Ovary (tissue), 9 donors: ENCODE results near the gene ELOVL5. TPM values are rescaled to one million over a fixed set of nuclear protein-coding genes. Genes with fewer than 3 reads are reported as not detected.
A peak's percentile ranks its signal among the peaks of the same experiment; 100 is the strongest.

Experiments
- DNase-seq, 5 donors: peaks; one replicate each; pipeline ENCODE4 v3.0.0-alpha.2; 2019 to 2020
- H3K27ac ChIP-seq, 2 donors: fragments of 200-600 bp; one replicate each; pipeline versions ENCODE4 v1.5.1 to v1.8.0; 2019 to 2022
- H3K27me3 ChIP-seq: fragments of 200-600 bp; one replicate; pipeline ENCODE4 v1.8.0; 2022
- H3K36me3 ChIP-seq: fragments of 200-600 bp; sonication (generic); one replicate; pipeline ENCODE4 v1.5.1; 2019
- H3K4me1 ChIP-seq: one replicate; pipeline ENCODE4 v1.8.1; 2013; ENCODE audit warnings: mild to moderate bottlenecking, moderate library complexity; ENCODE audit not compliant: insufficient read depth
- H3K4me3 ChIP-seq: fragments of 200-600 bp; sonication (generic); one replicate; pipeline ENCODE4 v1.5.1; 2017
- H3K9me3 ChIP-seq, 2 donors: fragments of 200-600 bp in 1 of 2; sonication (generic) in 1 of 2; one replicate each; pipeline versions ENCODE4 v1.5.1 to v1.8.1; 2013 to 2019; ENCODE audit warnings: mild to moderate bottlenecking in 1 of 2, moderate library complexity in 1 of 2
- CTCF ChIP-seq, 3 donors: fragments of 450-650 bp in 2 of 3; fragments of 200-600 bp in 1 of 3; IDR thresholded peaks; one replicate each; pipeline versions ENCODE4 v1.5.1 to v1.8.0; 2016 to 2022; ENCODE audit warnings: antibody characterized with exemption in 3 of 3, mild to moderate bottlenecking in 1 of 3
- EP300 ChIP-seq: sonication (generic); formaldehyde crosslinking; IDR thresholded peaks from one replicate; pipeline ENCODE4 v1.6.1; 2017; ENCODE audit warnings: antibody characterized with exemption
- POLR2A ChIP-seq: fragments of 450-650 bp; IDR thresholded peaks from one replicate; pipeline ENCODE4 v1.6.1; 2017; ENCODE audit warnings: antibody characterized with exemption, mild to moderate bottlenecking, moderate library complexity
- WGBS, 3 donors: extraction: QIAGEN DNeasy Blood & Tissue Kit in 1 of 3; methylation state at CpG; one replicate each; pipeline versions ENCODE4 v1.1.5 to v1.1.7; 2013 to 2017; 5-methylcytosine and 5-hydroxymethylcytosine counted together
- intact Hi-C, 4 donors: fragments of 100-400 bp; cut with DNase I; formaldehyde crosslinking; loops; one replicate each; pipeline versions ENCODE4 v1.11.0 to v1.15.1; 2022 to 2023
- polyA plus RNA-seq, 2 donors: library from polyadenylated mRNA; stranded (reverse); fragments of 200-250 nt in 1 of 2; fragments of 350-450 nt in 1 of 2; fragmentation: Illumina TruSeq in 1 of 2; extraction: RNeasy Lipid Tissue Mini Kit (QIAGEN cat#74804) in 1 of 2; gene quantifications; one replicate each; pipeline ENCODE4 v1.2.3, GENCODE V29; 2013 to 2014
- total RNA-seq, 7 donors: library from RNA; depleted of rRNA in 2 of 7; stranded (reverse); fragments of >200 nt in 2 of 7; fragmentation: NEBNext Ultra II Directional in 3 of 7; extraction: Animal tissue kit (Norgen Biotek cat#: 25700) in 3 of 7; gene quantifications; one replicate each; pipeline versions ENCODE4 v1.1.0 to v1.2.4, GENCODE V29; 2016 to 2023
- donor health status: DM: no; HTN: no; CAD: no; lungs with moderate emphysema.
- donor health status: DM: no; HTN: no; CAD: no.
- donor health status: Bipolar disorder and iron deficiency.
- donor health status: DM: yes; HTN: yes; CAD: no.
- donor health status: DM: no; HTN: no; CAD: no.
- donor health status: DM: yes; HTN: yes; CAD: no.

Gene ELOVL5
- total and polyA plus RNA-seq, 9 donors = 14.7 to 191 (median 41.8) TPM

GRCh38 chr6:53282234-53282633, 66.5 kb downstream of the ELOVL5 start:
- peaks cover 9% of the 10 kb centered on the region for H3K4me1 ChIP-seq
- peak overlapping the region in 1 of 2 donors; percentile 40 for H3K27ac ChIP-seq
- 43 to 58% (median 53%) methylated on average over 2 of the region's 2 CpGs for WGBS, 3 donors
- intact Hi-C loops = loop anchor here in 1 of 4 donors (2.0 kb wide), 1 partner anchor 67 kb away; the partner anchor contains the start of gene ELOVL5
- TF ChIP-seq CTCF (IDR thresholded peaks at IDR 0.05) = no peak
- TF ChIP-seq EP300 = no peak
- no peak for TF ChIP-seq POLR2A
- H3K9me3 ChIP-seq = no peaks in the 10 kb centered on the region
- no peaks in the 10 kb centered on the region for H3K27me3 ChIP-seq
- H3K4me3 ChIP-seq = no peak overlapping the region
- no peak for DNase-seq
- H3K36me3 ChIP-seq = no peaks in the 10 kb centered on the region

DNA sequence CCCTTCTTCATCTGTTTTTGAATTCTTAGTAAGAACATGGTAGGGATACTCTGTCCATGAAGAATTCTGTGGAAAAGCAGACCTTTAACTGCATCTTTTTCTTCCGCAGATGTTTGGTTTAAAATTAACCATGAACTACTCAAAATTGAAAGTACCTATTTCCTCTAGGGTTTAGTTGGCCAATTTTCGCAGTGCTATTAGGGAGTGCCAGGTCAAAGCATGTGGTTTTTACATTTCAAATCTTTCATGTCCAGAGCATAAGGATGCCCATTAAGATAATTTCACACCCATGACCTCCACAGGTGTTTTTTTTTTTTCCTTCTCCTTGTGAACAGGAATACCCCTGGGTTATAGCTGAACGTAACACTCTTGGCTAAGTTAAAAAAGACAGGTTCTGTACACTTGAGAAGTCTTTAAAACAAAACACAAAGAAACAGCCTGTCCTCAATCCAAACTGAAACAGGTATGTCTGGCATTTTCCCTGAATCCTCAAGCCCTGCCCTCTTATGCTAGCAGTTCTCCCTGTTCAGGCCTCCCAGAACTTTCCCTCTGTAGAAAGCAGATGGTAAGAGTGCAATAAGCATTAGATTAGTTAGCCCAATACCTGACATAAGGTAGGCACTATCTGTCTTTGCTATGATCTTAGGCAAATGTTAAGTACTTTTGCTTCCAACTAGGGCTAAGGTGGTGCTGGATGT, 67.1 kb downstream of the ELOVL5 start:
- H3K36me3 ChIP-seq = no peaks in the 10 kb centered on the region
- DNase-seq = no peak
- TF ChIP-seq CTCF (IDR thresholded peaks at IDR 0.05) (no peak), EP300 (no peak), POLR2A (no peak)
- intact Hi-C loops = loop anchor here in 1 of 4 donors (2.0 kb wide), 1 partner anchor 67 kb away; the partner anchor contains the start of gene ELOVL5
- WGBS, 3 donors = 73 to 78% (median 78%) methylated on average over 3 of the region's 3 CpGs
- no peaks in the 10 kb centered on the region for H3K9me3 ChIP-seq
- H3K27me3 ChIP-seq = no peaks in the 10 kb centered on the region
- peaks cover 9% of the 10 kb centered on the region for H3K4me1 ChIP-seq
- no peak overlapping the region for H3K4me3 ChIP-seq
- H3K27ac ChIP-seq = peak overlapping the region in 1 of 2 donors; percentile 40

DNA sequence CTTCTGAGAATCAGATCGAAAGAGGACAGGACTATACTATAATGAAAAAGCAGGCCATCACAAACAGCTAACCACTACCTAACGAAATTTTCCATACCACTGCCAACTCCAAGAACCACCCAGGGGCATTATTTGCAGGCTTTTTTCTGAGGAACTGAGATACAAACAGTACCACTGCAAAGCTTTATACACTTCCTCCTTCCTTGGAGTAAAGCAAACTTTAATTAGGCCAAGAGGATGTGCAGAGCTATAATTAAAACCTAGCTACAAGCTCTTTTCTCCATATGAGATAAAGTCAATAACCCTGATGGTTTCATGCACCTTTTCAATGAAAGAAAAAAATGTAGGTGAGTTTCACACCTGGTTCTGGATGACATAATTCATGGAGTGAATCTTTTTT, 68.5 kb downstream of the ELOVL5 start:
- Histone ChIP-seq H3K4me1 (peaks cover 9% of the 10 kb centered on the region), H3K9me3 (no peaks in the 10 kb centered on the region), H3K4me3 (no peak overlapping the region), H3K27me3 (no peaks in the 10 kb centered on the region), H3K36me3 (no peaks in the 10 kb centered on the region), H3K27ac (no peak overlapping the region)
- WGBS, 3 donors = 95 to 98% (median 97%) methylated on average over 2 of the region's 2 CpGs
- intact Hi-C loops = no loop called here
- TF ChIP-seq EP300 (no peak), POLR2A (no peak), CTCF (IDR thresholded peaks at IDR 0.05) (no peak)
- no peak for DNase-seq

DNA sequence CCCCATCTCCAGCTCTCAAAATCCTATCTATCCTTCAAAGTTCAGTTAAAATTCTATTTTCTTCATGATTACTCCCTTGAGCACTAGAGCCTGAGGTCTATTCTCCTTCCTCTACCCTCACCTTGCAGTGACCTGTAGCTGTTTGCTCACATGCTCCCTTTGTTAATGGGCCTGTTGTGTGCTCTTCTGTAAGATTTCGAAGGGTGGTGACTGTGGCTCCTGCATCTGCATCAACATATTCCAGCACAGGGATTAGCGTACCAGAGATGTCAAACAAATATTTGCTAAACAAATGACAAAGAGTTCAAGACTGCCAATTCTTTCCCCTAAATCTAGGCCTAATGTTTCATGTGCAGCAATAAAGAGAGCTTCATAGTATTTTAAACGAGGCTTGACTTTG, 69.5 kb downstream of the ELOVL5 start:
- no peaks in the 10 kb centered on the region for H3K36me3 ChIP-seq
- no peak overlapping the region for H3K4me3 ChIP-seq
- DNase-seq = no peak
- peaks cover 9% of the 10 kb centered on the region for H3K4me1 ChIP-seq
- intact Hi-C loops = no loop called here
- TF ChIP-seq CTCF (IDR thresholded peaks at IDR 0.05) (no peak), POLR2A (no peak), EP300 (no peak)
- 94 to 96% (median 95%) methylated on average over 3 of the region's 3 CpGs for WGBS, 3 donors
- no peaks in the 10 kb centered on the region for H3K9me3 ChIP-seq
- no peak overlapping the region for H3K27ac ChIP-seq
- H3K27me3 ChIP-seq = no peaks in the 10 kb centered on the region
